Endothelial cell of hepatic sinusoid (primary cell): ENCODE results near the gene HCN2.
"Not testable (repeated sequence)": the region's sequence is repeated elsewhere in the genome, so short reads cannot be mapped to it uniquely, and the experiment has no call there.

Experiments used
- in situ Hi-C: cut with HindIII; loops from 2 replicates; pipeline ENCODE4 v1.10.0; 2017; ENCODE audit warnings: low sequenced_read_pairs

Gene HCN2

DNA sequence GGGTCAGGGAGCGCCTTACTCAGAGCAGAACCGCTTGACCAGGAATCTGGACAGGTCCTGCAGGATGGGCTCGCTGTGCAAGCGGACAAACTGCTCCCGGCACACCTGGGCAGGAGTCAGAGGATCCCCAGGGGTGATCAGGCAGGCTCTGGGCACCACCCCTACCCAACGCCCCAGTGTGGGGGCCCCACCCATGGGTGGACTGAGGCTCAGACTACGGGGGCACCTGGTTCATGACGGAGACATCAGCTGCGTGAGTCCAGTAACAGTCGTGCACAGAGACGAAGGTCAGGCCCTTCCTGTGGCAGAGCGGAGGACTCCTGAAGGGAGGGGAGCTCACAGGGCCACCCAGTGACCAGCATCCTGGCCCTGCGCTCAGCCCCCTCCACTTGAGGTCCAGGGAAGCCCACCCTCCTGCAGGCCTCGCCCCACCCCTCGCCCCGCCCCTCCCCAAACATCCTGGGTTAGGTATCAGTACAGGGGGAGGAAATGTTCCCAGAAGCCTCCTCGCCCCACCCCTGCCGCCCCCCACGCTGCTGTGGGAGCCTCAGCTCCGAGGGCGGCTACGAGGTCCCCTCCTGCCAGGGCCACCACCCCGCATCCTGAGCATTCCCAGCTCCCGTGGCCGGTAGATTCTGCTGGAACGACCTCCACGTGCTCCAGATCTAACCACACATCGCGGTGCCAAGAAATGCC is 28.0 kb downstream of the HCN2 start:
- in situ Hi-C loops = no loop called here

DNA sequence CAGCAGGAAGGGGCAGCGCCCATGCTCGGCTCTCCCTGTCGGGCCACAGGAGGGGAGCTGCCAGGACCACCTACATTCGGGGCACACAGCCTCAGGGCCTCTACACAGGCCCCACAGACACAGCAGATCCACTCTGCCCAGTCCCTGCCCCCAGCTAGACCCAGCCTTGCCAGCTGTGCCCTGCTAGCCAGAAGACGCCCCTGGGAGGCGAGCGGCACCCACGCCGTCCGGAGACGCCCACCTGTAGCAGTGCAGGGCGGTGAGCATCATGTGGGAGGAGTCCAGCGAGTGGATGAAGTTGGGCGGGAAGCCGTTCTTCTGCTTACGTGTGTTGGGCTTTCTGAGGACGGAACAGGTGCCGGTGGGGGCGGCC is 28.6 kb downstream of the HCN2 start:
- in situ Hi-C loops = no loop called here

DNA sequence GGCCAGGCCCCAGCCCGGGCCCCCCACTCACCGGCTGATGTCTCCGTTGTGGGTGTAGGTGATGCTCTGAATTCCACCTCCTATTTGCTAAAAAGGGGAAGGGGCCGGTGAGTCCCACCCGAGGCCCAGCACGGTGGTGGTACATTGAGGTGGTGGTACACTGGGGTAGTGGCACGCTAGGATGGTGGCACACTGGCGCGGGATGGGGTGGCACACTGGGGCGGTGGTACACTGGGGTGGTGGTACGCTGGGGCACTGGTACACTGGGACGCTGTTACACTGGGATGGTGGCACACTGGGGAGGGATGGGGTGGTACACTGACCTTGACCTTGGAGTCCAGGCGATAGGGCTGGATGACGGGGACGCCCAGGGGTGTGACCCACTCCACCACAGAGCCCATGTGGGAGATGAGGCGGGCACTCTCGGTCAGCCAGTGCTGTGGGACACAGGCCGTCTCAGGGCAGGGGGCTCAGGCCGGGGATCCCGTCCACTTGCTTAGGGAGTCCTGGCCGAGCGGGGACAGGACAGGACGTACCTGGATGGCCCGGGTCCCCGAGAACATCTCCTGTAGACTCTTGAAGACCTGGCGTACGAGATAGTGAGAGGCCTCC is 29.1 kb downstream of the HCN2 start:
- in situ Hi-C loops = no loop called here

DNA sequence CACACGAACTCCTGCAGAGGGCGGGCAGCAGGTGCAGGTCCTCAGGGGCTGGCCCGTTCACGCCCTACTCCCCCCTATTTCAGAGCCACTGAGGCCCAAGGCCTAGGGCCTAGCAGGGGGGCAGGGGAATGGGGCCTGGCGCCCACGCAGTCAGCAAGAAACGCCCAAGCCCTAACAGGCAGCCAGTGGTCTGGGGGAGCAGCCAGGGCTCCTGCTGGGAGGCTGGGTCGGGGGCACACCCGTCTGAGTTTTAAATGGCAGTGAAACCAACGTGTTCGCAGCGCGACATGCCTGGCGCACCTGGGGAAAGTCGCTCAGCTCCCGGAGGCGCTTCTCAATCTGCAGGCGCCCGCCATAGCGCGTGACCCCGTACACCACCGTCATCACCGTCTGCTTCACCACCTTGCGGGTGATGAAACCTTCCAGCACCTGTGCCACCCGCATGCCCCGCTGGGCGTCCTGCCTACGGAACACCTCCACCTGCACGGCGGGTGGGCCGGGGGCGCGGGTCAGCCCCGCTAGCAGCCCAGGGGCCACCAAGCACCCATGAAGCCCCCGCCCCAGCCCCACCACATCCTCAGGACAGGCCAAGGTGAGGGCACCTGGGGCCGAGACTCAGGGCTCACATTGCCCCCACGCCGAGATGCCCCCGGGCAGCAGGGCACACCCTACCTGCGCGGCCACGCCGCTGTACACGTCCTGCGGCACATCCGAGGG is 29.8 kb downstream of the HCN2 start:
- in situ Hi-C loops = loop anchor here (5.0 kb wide), 1 partner anchor 97 kb away; no protein-coding TSS in a partner anchor

DNA sequence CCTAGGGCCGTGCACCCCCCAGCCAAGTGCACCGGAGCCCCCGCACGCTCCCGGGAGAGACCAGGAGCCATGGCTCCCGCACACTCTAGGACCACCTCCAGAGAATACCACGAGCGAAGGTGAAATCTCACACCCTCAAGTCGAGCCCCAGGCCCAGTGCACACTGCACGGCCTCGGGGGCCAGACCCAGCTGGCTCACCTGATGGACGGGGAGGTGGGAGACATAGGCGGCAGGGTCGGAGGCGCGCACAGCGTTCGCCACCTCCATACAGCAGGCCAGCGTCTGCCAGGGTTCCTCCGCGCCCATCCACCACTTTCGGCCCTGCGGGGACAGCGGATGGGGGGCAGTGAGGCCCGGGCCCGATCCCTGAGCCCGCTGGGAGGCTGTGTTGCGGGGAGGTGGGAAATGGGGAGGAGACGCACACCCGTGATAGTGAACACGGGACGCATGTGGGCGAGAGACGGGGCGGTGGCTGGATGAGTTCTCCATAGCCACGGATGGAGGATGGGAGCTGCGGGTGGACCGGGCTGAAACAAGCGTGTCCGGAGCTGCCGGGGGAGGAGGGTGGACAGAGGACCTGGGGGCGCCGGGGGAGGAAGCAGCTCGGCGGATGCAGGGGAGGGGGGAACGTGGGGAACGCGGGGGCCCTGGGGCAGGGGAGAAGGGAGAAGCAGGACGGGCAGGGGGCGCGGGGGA is 30.6 kb downstream of the HCN2 start:
- in situ Hi-C loops = loop anchor here (5.0 kb wide), 1 partner anchor 98 kb away; no protein-coding TSS in a partner anchor

DNA sequence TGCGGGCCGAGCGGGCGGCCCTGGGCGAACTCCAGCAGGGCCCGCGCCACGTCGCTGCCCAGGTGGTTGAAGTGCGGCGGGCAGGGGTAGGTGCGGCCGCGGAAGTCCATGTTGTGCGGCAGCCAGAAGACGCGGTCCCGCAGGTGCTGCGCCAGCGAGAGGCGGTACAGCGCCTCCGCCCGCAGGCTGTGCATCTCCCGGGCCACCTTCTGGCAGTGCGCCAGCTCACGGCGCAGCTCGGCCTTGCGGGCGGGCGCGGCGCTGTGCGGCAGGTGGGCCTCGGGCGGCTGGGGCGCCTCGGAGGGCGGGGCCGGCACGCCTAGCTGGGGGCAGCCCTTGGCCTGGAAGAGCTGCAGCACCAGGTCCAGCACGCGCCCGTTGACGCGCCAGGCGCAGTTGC is 31.5 kb downstream of the HCN2 start:
- in situ Hi-C loops = loop anchor here (5.0 kb wide), 1 partner anchor 99 kb away; no protein-coding TSS in a partner anchor

DNA sequence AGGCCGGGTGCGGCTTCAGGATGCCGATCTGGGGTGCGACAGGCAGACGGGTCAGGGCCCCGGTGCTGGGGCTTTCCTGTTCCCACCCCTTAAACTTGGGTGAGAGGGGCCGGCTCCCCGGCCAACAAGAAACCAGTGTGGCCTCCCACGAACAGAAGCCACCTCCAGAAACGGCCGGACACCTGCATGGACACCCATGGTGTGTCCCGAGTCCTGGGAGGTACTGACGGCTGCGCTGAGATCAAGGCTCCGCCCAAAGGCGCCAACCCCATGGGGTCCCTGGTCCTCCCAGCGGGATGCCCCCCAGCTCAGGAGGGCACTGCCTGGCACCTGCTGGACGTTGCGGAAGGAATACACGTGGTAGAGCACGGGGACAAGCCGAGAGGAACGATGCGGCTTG is 32.1 kb downstream of the HCN2 start:
- in situ Hi-C loops = loop anchor here (5.0 kb wide), 1 partner anchor 100 kb away; no protein-coding TSS in a partner anchor

DNA sequence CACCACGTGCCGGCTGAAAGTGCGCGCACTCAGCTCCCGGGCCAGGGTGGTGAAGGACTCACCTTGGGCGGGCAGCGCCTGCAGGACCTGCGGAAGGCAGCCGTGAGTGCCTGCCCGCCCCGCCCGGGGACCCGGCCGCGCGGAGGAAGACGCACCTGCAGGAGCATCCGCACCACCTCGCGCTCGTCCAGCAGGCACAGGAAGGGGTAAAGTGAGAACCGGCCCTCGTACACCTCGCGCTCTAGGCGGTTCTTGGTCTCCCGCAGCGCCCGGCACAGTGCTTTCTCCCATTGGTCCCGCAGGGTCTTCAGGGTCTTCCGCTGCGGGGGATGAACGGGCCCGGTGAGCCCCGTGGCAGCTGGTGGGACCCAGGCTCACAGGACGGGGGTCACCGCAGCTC is 33.0 kb downstream of the HCN2 start:
- in situ Hi-C loops = loop anchor here (5.0 kb wide), 1 partner anchor 100 kb away; no protein-coding TSS in a partner anchor

DNA sequence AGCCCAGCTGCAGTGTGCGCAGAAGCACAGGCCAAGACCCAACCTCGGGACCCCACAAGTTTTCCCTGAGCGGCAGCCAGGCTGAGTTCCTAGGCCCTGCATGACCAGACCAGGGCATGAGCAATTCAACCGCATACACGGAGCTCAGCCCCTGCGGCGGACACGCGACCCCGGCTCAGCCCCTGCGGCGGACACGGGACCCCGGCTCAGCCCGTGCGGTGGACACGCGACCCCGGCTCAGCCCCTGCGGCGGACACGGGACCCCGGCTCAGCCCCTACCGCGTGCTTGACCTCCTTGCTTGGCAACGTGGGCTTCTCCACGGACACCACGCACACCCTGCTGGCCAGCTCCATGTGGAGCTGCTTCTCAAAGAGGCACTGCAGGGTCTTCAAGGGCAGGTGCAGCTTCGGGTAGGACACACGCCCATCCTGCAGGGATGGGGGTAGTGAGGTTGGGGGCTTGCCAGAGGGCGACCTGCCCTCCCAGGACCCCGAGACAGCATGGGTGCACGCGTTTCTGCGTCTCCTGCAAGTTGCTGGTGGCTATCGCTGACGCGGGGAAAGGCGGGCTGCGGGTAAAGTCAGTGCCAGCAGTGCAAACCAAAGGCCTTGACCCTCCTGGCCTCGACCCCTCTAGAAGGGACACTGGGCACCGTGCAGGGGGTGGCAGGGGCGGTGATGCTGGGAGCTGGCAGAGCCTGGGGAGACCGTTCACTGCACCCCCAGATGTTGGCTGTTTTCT is 33.7 kb downstream of the HCN2 start:
- in situ Hi-C loops = loop anchor here (5.0 kb wide), 1 partner anchor 101 kb away; no protein-coding TSS in a partner anchor

DNA sequence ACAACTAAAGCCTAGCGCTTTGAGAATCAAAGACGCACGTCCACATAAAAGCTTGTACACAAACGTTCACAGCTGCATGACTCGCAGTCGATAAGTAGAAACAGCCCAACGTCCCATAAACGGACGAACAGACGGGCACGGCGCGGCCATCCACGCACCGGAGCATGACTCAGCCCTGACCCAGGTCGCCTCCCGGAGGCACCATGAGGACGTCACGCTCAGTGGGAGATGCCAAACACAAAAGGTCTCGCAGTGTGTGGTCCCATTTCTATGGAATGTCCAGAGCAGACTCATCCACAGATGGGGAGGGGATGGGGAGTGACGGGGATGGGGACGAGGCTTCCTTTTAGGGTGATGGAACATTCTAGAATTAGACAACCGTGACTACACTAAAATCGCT is 34.3 kb downstream of the HCN2 start:
- in situ Hi-C loops = loop anchor here (5.0 kb wide), 1 partner anchor 102 kb away; no protein-coding TSS in a partner anchor

DNA sequence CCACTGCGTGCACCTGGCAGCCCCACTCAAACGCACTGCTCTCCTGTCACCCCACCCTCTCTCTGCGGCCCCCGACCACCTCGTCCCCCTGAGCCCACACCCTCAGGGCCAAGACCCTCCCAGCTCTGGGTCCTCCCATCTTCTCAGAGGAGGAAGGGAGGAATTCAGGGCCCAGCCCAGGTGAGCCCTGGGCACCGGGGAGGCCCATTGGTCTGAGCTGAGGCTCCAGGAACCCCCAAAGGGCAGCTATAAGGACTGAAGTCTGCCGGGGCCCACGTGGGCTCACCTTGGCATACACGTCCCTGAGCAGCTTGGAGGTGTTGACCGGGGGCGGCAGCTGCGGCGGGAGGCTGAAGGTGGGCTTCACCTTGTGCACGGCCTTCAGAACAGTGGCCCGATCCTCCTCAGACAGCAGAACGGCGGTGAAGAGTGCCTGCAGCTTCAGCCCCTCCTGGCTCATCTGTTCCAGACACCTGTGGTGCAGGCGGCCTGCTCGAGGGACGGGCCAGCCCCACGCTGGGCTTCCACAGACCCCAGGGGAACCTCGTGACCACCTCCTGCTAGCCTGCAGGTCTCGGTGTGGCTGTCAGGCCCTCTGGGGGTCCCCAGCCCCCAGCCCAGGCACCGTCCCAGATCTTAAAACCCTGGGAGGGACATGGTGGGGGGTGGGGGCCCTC is 34.9 kb downstream of the HCN2 start:
- in situ Hi-C loops = loop anchor here (5.0 kb wide), 1 partner anchor 102 kb away; no protein-coding TSS in a partner anchor

DNA sequence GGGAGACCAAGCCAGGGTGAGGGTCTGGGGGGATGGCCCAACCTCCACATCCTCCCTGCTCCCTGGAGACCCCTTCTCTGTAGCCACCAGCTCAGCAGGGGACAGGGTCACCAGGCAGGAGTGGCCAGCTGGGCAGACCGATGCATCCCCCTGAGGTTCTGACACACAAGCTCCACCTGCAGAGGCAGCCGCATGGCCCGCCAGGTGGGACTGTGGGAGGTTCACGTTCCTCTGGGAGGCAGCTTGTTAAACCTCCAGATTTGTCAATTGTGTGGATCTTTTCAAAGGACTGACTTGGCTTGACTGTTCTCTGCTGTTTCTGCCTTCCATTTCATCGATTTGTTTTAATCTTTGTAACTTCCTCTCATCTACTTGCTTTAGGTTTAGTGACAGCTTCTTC is 35.6 kb downstream of the HCN2 start:
- in situ Hi-C loops = no loop called here

DNA sequence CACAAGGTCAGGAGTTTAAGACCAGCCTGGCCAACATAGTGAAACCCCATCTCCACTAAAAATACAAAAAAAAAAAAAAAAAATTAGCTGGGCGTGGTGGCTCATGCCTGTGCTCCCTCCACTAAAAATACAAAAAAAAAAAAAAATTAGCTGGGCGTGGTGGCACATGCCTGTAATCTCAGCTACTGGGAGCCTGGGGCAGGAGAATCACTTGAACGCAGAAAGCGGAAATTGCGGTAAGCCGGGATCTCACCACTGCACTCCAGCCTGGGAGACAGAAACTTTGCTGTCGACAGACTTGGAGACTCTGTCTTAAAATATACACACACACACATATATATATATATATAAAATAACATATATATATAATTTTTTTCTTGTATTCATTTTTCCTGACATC is 36.9 kb downstream of the HCN2 start:
- in situ Hi-C loops = not testable (repeated sequence)

DNA sequence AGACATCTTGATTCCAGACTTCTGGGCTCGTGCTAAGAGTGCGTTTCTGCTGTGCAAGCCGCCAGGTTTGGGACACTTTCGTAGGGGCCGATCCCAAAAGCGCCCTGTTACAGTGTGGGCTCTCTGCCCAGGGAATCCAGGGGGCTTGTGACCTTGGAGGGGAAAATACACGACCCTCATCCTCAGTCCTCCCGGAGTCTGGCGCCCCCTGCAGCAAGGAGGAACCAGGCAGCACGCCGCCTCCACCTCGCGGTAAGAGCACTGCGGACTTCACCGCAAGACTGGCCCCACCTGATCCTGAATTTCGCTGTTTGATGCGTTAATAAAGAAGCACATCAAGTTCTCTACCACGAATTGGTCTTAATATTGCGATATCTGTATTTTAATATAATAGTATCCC is 38.5 kb downstream of the HCN2 start:
- in situ Hi-C loops = no loop called here

DNA sequence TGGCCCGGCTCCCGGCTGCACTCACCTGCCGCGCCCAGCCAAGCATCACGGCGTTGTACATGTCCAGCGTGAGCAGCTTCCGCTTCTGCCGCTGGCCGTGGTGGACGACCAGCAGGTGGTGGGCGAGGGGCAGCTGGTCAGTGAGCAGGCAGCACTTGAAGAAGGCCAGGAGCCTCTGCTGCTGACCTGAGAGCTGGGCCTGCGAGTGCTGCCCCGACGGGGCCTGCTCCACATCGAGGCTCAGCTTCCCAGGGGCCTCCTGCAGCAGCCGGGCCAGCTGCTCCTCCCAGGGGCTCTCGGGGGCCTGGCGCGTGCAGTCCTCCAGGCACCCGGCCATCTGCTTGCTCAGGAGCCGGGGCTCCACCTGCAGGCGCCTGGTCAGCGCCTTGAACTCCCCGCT is 39.8 kb downstream of the HCN2 start:
- in situ Hi-C loops = not testable (repeated sequence)

DNA sequence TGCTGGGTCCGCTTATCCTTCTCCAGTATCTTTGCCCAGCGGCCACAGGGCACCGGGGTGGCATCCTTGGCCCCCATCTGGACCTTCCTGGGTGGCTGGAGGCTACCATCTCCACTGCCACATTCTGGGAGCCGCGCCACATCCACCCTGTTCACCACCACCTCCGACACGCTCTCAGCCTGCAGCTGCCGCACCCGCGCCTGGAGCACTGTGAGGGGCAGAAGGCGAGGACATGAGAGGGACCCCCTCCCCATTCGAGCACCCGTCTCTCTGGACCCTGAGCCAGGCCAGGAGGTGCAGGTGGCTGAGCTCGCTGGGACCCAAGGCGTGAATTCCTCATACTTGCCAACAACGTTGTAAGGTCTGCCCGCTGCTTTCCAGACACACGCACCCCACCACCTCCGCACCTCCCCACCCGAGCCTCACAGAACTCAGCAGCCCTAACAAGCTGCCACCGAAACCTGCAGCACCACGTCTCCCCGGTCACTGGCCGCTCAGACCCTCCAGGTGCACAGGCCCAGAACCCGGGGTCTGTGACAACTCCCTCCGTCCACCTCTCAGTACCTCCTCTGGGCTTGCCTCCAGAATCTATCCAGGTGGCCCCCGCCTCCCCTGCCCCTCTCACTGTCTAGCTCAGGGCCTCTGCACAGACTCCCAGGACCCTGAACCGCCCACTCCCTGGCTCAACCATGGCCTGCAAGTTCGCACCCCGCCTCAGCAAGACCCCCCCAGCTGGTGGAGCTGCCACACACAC is 40.5 kb downstream of the HCN2 start:
- in situ Hi-C loops = no loop called here

DNA sequence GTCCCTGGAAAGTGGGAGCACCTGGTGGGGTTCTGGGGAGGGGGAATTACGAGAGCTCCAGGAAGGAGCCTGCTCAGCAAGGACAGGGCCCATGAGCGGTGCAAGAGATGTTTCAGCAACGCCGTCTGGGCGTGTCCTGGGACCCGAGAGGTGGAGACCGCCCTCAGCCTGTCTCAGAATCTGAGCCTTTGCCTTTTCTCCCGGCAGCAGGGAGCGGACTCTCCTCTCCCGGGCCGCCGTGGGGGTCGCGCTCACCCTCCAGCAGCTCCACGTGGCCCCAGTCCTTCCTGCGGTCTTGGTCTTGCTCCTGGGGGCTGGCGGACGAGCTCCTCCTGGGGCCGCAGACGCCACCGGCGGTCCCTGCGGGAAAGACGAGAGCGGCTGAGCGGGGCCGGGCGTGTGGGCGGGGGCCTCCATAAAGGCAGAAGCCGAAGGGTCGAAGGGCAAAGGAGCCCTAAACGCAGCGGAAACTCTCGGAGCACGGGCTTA is 42.9 kb downstream of the HCN2 start:
- in situ Hi-C loops = no loop called here

DNA sequence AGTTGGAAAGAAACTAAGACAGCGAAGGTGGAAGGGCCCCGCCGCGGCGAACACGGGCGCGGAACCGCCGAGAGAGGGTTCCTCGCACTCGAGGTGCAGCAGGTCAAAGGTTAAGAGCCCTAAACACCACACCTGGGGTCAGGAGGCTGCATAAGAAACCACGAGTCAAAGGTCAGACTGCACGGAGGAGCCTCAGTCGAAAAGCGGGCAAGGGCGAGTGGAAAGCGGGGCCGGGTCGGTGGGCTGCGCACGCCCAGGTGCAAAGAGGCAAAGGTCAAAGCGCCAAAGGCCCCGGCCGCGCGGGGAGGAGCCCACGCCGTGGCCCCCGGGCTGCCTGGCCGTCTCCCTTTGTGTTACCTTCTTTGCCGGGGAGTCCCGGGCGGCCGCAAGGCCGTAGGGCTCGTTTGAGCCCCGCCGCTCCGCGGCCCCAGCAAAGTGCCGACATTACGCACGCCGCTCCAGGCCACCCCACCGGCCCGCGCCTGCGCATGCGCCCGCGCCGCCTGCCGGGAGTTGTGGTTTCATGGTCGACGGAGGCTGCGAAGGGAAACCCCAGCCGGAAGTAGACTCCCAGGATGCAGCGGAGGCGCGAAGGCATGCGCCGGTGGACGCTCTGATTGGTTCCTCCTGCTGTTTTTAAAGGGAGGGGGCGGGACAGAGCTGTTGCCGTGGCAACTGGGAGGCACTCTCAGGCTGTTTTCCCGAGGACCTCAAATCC is 43.5 kb downstream of the HCN2 start, which contains the start of gene POLRMT:
POLRMT (minus strand) TSS at position 470 of the 718 bp plus-strand sequence; CDS start at position 445, 25 bp downstream.
- in situ Hi-C loops = no loop called here
